ENCODE results near the gene USP43. TPM values are rescaled to one million over a fixed set of nuclear protein-coding genes. Genes with fewer than 3 reads are reported as not detected.
"Not testable (repeated sequence)": the region's sequence is repeated elsewhere in the genome, so short reads cannot be mapped to it uniquely, and the experiment has no call there.

USP43 gene
- total RNA-seq (2014; rRNA removed; shearing (Covaris generic)) (0.25 TPM in 1 of 2 replicates, not detected in the other), polyA plus RNA-seq (2016; fragmentation: Nextera tagmentation; extraction: Ambion mirVana) (0.08 TPM in 1 of 2 replicates, not detected in the other)

DNA sequence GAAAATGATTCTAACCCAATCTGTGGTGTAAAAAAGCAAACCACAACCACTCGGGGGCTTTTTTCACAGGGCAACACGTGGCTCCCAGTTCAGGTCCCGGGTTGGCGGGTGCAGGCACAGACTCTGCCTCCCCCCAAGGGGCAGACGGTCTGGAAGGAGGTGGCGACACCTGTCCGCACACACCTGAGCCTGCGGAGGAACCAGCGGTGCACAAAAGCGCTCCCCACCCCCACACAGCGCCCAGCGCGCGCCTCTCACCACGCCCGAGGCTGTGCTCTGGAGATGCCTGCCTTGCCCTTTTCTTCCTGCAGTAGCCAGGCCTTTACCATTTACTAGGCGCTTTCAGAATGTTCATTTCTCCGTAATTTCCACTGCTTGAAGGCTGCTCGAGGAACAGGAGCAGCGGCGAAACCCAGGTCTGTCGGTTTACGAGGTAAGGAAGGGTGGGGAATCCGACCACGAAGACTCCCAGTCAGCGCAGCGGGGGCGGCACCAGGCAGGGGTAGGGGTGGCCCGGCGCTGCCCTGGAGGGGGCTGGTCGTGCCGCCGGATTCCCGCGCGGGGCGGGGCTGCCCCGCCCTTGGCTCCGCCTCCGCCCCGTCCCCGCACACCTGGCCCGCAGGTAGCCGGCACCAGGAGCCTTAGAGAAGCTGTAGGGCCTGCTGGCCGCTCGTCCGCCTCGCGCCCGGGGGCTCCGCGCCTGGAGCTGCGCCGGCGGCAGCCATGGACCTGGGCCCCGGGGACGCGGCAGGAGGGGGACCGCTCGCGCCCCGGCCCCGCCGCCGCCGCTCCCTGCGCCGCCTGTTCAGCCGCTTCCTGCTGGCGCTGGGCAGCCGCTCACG, at the start of gene USP43:
Gene USP43, plus strand, starts transcription at position 608 of the 842 bp plus-strand sequence. Its CDS starts 116 bp downstream, at position 724.
- H3K9ac ChIP-seq, result no peak within 1 kb of the TSS
- TF ChIP-seq EZH2 (IDR thresholded peaks at IDR 0.05; ENCODE audit: insufficient read depth, poor library complexity, severe bottlenecking) (no peak), EZH2phosphoT487 (IDR thresholded peaks at IDR 0.05; ENCODE audit: insufficient read depth, low read depth) (no peak)
- in situ Hi-C loops (cut with MboI), result loop anchor here (5.0 kb wide), 1 partner anchor 53 kb away; no protein-coding TSS in a partner anchor

DNA sequence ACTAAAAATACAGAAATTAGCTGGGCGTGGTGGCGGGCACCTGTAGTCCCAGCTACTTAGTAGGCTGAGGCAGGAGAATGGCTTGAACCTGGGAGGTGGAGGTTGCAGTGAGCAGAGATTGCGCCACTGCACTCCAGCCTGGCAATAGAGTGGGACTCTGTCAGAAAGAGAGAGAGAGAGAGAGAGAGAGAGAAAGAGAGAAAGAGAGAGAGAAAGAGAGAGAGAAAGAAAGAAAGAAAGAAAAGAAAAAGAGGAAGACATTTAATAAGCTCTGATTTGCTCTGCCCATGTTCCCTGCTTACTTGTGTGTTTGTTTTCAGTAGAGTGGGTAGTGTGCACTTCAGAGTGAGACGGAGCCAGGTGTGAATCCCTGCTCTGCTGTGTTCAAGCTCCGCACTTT, 47.7 kb upstream of the USP43 start:
- H3K79me2 ChIP-seq (ENCODE audit: insufficient read depth); H4K20me1 ChIP-seq (ENCODE audit: insufficient read depth); H3K27ac ChIP-seq; H3K9me2 ChIP-seq (ENCODE audit: insufficient read depth); H3K4me1 ChIP-seq (ENCODE audit: insufficient read depth); H3K9ac ChIP-seq; H3F3A ChIP-seq (ENCODE audit: insufficient read depth); in situ Hi-C loops (cut with MboI); H2AFZ ChIP-seq; H3K36me3 ChIP-seq (ENCODE audit: low read depth); H3K4me3 ChIP-seq; DNase-seq; H3K4me2 ChIP-seq (ENCODE audit: unreplicated experiment); H3K9me3 ChIP-seq (ENCODE audit: low read depth); H3K27me3 ChIP-seq (replicated peaks; ENCODE audit: insufficient read depth): not testable (repeated sequence)
- 47 to 51% methylated on average over 5 of the region's 5 CpGs for WGBS, 2 experiments (ENCODE audit: low coverage in 1 of 2, low lambda C conversion rate in 2 of 2, missing lambda C conversion rate in 2 of 2)

More for the DNA sequence above, at the start of gene USP43:
- H3F3A ChIP-seq (ENCODE audit: insufficient read depth), result peaks cover 12% of the 10 kb centered on the region
- DNase-seq, result peak; percentile 31
- no peak within 1 kb of the TSS for H3K27ac ChIP-seq
- no peaks in the 10 kb centered on the region for H4K20me1 ChIP-seq (ENCODE audit: insufficient read depth)
- H3K27me3 ChIP-seq (replicated peaks; ENCODE audit: insufficient read depth), result peaks cover 14% of the 10 kb centered on the region
- H3K4me1 ChIP-seq (ENCODE audit: insufficient read depth), result peaks cover 11% of the 10 kb centered on the region; the same call in 1 of the 2 replicates
- H3K9me3 ChIP-seq (ENCODE audit: low read depth), result no peaks in the 10 kb centered on the region
- peak within 1 kb of the TSS; percentile 55 for H3K4me3 ChIP-seq
- no peaks in the 10 kb centered on the region for H3K36me3 ChIP-seq (ENCODE audit: low read depth)
- 2 to 4% methylated on average over 44 to 52 of the region's 72 CpGs for WGBS, 2 experiments (ENCODE audit: low coverage in 1 of 2, low lambda C conversion rate in 2 of 2, missing lambda C conversion rate in 2 of 2)
- H2AFZ ChIP-seq, result peak within 1 kb of the TSS; percentile 79
- H3K79me2 ChIP-seq (ENCODE audit: insufficient read depth), result no peaks in the 10 kb centered on the region
- H3K4me2 ChIP-seq (ENCODE audit: unreplicated experiment), result peak within 1 kb of the TSS; percentile 63
- no peaks in the 10 kb centered on the region for H3K9me2 ChIP-seq (ENCODE audit: insufficient read depth)

- H4K20me1 ChIP-seq (ENCODE audit: insufficient read depth), result no peaks in the 10 kb centered on the region
- H2AFZ ChIP-seq, result no peak overlapping the region
These were observed 46.7 kb upstream of the USP43 start for GRCh38 chr17:9598661-9599060.

GRCh38 chr17:9604583-9604982, 40.7 kb upstream of the USP43 start:
- H3K27me3 ChIP-seq (replicated peaks; ENCODE audit: insufficient read depth); H3K27ac ChIP-seq; H3K79me2 ChIP-seq (ENCODE audit: insufficient read depth); H3K9me3 ChIP-seq (ENCODE audit: low read depth); H3K9me2 ChIP-seq (ENCODE audit: insufficient read depth); H4K20me1 ChIP-seq (ENCODE audit: insufficient read depth); H3K36me3 ChIP-seq (ENCODE audit: low read depth); H2AFZ ChIP-seq; H3K9ac ChIP-seq; H3K4me2 ChIP-seq (ENCODE audit: unreplicated experiment); H3K4me1 ChIP-seq (ENCODE audit: insufficient read depth); H3K4me3 ChIP-seq; DNase-seq; H3F3A ChIP-seq (ENCODE audit: insufficient read depth); in situ Hi-C loops (cut with MboI): not testable (repeated sequence)
- 82% methylated on average over 5 of the region's 5 CpGs for WGBS, 2 experiments (ENCODE audit: low coverage in 1 of 2, low lambda C conversion rate in 2 of 2, missing lambda C conversion rate in 2 of 2)

More at GRCh38 chr17:9598661-9599060, 46.7 kb upstream of the USP43 start:
- Histone ChIP-seq H3K9me3 (ENCODE audit: low read depth) (no peaks in the 10 kb centered on the region), H3K36me3 (ENCODE audit: low read depth) (no peaks in the 10 kb centered on the region), H3K79me2 (ENCODE audit: insufficient read depth) (no peaks in the 10 kb centered on the region), H3K4me3 (no peak overlapping the region), H3K9ac (no peak overlapping the region), H3K9me2 (ENCODE audit: insufficient read depth) (no peaks in the 10 kb centered on the region), H3K4me1 (ENCODE audit: insufficient read depth) (no peaks in the 10 kb centered on the region), H3K27ac (no peak overlapping the region), H3K27me3 (replicated peaks; ENCODE audit: insufficient read depth) (no peaks in the 10 kb centered on the region), H3F3A (ENCODE audit: insufficient read depth) (no peaks in the 10 kb centered on the region), H3K4me2 (ENCODE audit: unreplicated experiment) (no peak overlapping the region)
- TF ChIP-seq EZH2phosphoT487 (IDR thresholded peaks at IDR 0.05; ENCODE audit: insufficient read depth, low read depth) (no peak), EZH2 (IDR thresholded peaks at IDR 0.05; ENCODE audit: insufficient read depth, poor library complexity, severe bottlenecking) (no peak)
- in situ Hi-C loops (cut with MboI), result no loop called here
- no peak for DNase-seq
- WGBS, 2 experiments (ENCODE audit: low coverage in 1 of 2, low lambda C conversion rate in 2 of 2, missing lambda C conversion rate in 2 of 2), result 54 to 78% methylated on average over 2 to 4 of the region's 4 CpGs
